GM19351 (cell line): ENCODE measurements around the gene RPS6KA2.

Source experiments
- ATAC-seq: cut with Tn5 transposase; IDR thresholded peaks from one replicate; pipeline ENCODE4 v1.9.1; 2021; ENCODE audit warnings: mild to moderate bottlenecking, moderate library complexity; ENCODE audit not compliant: unreplicated experiment

Gene RPS6KA2

GRCh38 chr6:166492092-166492741 lies 134.8 kb downstream of the RPS6KA2 start:
- ATAC-seq = no peak

GRCh38 chr6:166490671-166491500 lies 136.2 kb downstream of the RPS6KA2 start:
- no peak for ATAC-seq

GRCh38 chr6:166489301-166490155 lies 137.5 kb downstream of the RPS6KA2 start:
- no peak for ATAC-seq

- no peak for ATAC-seq
Observed at GRCh38 chr6:166488701-166489100, 138.3 kb downstream of the RPS6KA2 start.

- ATAC-seq = peak; percentile 97
Observed at GRCh38 chr6:166488076-166488685, 138.9 kb downstream of the RPS6KA2 start.

GRCh38 chr6:166487148-166487547 lies 139.9 kb downstream of the RPS6KA2 start:
- ATAC-seq = no peak

- no peak for ATAC-seq
Observed at GRCh38 chr6:166486536-166486880, 140.5 kb downstream of the RPS6KA2 start.

GRCh38 chr6:166485651-166486535 lies 141.2 kb downstream of the RPS6KA2 start:
- no peak for ATAC-seq

GRCh38 chr6:166484863-166485262 lies 142.2 kb downstream of the RPS6KA2 start:
- ATAC-seq = no peak

GRCh38 chr6:166483573-166484250 lies 143.3 kb downstream of the RPS6KA2 start:
- no peak for ATAC-seq

- ATAC-seq = no peak
Observed at GRCh38 chr6:166483026-166483425, 144.0 kb downstream of the RPS6KA2 start.

GRCh38 chr6:166478782-166479592 lies 148.1 kb downstream of the RPS6KA2 start:
- ATAC-seq = no peak

GRCh38 chr6:166477647-166478365 lies 149.2 kb downstream of the RPS6KA2 start:
- no peak for ATAC-seq

- ATAC-seq = no peak
Observed at GRCh38 chr6:166476634-166477215, 150.3 kb downstream of the RPS6KA2 start.

- no peak for ATAC-seq
Observed at GRCh38 chr6:166476061-166476591, 150.9 kb downstream of the RPS6KA2 start.

- no peak for ATAC-seq
Observed at GRCh38 chr6:166474721-166475565, 152.1 kb downstream of the RPS6KA2 start.
